GM18498 (cell line): ENCODE data around the gene TTI1.

Experiments used
- ATAC-seq: cut with Tn5 transposase; IDR thresholded peaks from one replicate; pipeline ENCODE4 v1.9.1; 2021; ENCODE audit warnings: mild to moderate bottlenecking, moderate library complexity; ENCODE audit not compliant: unreplicated experiment

Gene TTI1

DNA sequence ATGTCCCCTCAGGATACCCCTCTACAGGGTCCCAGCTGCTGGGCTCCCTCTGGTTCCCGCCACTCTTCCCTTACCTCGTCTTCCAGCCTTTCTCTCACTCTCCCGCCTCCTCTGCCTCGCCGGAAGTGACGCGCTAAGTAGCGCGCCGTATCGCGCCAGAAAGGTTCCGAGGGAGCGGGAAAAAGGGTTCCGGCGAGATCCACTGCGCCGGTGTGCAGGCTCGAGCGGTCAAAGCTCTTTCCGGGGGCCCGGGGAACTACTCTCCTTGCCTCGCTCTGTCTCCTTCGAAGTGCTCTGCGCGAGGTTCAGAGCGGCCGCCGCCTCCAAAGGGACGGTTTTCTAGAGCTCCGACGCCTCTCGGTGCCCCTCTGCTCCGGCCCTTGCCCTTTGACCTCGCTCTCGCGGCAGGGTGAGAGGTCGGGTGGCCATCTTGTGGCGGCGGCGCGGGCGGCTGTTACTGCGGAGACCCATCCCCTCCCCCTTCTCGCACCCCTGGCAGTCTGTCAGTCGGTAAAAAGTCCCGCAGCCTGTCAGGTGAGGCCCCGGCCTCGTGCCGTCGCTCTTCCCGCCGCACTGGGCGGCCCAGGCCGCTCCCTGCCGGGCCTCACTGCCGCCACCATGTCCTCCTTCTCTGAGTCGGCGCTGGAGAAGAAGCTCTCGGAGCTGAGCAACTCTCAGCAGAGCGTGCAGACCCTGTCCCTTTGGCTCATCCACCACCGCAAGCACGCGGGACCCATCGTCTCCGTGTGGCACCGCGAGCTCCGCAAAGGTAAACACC lies at the start of gene TTI1, which contains the start of gene RPRD1B:
TTI1 (minus strand) TSS at position 127 of the 778 bp plus-strand sequence. CDS start 19,640 bp downstream, outside the sequence.
RPRD1B (plus strand) TSS at position 417 of the 778 bp plus-strand sequence; CDS start at position 619, 202 bp downstream.
- ATAC-seq, result peak; percentile 82

DNA sequence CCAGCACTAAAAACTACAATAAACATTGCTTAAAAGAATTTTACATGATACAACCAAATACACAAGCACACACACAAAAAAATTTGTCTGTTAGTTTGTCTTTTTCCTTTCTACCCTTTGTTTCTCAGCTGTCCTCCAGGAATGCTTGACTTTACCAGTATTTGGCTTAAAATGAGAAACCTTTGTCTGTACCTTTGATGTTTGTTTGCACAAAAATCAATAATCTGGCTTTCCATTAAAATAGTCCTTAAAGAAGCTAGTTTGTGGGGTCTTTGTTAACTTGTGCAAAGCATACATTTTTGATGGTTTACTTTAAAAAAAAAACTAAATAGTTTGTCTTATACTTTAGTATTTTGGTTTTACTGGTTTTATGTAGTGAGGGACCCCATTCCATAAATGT lies 49.6 kb upstream of the TTI1 start:
- no peak for ATAC-seq

DNA sequence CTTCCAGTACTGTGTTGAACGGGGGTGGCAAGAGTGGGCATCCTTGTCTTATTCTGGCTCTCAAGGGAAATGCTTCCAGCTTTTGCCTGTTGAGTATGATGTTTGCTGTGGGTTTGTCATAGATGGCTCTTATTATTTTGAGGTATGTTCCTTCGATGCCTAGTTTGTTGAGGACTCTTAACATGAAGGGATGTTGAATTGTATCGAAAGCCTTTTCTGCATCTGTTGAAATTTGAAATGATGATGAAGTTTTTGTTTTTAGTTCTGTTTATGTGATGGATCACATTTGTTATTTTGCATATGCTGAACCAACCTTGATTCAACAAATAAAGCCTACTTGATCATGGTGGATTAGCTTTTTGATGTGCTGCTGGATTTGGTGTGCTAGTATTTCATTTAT lies 48.3 kb upstream of the TTI1 start:
- ATAC-seq, result no peak

DNA sequence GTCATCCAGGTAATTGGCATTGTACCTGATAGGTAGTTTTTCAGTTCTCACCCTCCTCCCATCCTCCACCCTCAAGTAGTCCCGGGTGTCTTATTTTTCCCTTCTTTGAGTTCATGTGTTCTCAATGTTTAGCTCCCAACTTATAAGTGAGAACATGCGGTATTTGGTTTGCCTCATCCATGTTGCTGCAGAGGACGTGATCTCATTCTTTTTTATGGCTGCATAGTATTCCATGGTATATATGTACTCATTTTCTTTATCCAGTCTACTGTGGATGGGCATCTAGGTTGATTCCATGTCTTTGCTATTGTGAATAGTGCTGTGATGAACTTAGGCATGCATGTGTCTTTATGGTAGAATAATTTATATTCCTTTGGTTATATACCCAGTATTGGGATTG lies 46.1 kb upstream of the TTI1 start:
- ATAC-seq, result no peak

DNA sequence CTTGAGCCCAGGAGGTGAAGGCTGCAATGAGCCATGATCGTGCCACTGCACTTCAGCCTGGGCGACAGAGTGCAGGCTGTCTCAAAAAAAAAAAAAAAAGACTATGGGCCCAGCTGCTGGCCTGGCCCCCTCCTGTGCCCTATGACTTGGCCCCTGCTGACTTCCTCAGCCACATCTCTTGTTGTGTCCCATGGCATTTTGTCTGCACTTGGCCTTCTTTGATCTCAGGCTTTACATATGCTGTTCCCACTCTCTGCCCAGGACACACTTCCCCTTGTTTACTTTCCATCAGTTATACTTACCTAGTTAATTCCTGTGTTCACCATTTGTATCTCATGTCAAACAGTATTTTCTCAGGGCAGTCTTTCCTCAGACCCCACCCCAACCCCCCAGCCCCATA lies 44.8 kb upstream of the TTI1 start:
- no peak for ATAC-seq

DNA sequence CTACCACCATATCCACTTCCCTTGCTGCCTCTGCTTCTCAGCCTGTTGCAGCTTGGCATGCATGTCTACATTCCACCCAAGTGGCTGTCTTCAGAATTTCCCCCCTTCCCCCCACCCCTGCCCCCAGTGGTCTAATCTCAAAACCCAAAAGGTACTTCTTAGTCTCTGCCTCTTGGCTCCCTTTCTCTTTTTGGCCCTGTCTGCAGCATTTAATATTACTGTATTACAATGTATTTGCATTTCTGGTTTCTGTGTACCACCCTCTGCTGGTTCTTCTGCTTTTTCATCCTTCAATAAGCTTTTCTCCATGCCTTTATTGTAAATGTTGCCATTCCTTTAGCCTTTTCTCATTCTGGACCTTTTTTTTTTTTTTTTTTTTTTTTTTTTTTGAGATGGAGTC lies 43.3 kb upstream of the TTI1 start:
- ATAC-seq, result no peak

DNA sequence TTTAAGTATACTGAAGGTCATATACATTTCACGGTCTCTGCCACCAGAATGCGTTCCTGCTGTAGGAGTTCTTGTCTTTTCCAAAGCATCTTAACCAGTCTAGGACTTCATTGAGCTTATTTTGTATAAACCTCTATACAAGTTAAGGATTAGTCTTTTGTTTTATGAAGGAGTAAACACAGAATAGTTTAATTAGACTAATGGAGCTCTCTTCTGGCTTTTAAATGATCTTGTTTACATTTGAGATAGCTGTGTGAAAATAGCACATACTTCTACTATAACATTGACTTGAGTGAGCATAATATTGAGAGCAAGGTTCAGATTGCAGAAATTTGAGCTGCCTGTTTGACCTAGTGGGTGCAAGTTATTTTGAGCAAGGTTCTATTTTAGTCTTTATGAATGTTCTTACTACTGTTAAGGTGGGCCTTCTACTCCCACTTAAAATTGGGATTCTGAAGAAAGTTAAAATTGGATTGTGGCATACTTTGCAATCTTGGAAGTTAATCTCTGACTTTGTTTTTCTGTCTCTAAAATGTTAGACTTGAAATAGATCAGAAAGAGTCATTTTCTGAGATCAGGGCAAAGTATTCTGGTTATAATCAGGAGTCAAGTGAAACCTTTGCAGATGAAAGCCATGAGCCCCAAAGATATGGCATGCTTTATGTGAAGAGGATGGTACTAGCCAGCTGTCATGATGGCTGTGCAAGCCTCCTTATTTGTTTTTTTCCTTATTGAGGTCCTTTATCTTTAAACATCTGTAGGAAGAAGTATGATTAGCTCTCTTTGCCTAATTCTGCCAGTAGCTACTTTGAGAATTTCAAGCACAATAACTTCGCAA lies 42.1 kb upstream of the TTI1 start:
- ATAC-seq, result no peak

DNA sequence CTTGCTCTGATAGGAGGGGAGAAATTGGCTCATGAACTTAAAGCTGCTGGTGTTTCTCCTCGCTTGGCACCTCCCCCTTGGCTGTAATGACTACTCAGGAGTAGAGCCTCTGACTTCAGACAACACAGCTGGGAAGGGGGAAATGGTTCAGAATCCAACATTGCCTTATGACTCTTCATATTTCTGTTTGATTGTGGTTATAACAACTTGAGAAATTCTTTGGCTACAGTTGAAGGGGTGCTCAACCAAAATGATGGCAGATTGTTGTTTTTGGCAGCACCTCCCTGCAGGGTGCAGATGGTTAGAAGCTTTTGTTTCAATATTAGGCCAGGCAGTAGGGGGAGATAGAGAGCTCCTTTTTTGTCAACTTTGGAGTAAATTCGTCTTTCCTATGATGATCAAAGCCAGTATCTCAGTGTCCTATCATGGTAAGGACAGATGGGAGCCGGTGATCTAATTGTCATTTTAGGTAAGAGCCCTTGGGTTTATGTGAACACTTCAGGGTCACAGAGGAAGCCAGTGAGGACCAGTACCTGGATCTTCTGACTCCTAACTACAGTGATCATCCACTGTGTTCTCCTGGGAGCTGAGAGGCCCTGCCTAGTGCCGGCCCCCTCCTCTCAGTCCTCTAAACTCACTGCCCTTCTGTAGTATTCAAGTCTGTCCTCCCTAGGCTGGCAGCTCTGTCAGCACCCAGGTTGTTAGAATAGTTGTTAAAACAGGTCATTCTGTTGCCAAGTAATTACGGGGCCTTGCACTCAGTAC lies 40.2 kb upstream of the TTI1 start:
- no peak for ATAC-seq

DNA sequence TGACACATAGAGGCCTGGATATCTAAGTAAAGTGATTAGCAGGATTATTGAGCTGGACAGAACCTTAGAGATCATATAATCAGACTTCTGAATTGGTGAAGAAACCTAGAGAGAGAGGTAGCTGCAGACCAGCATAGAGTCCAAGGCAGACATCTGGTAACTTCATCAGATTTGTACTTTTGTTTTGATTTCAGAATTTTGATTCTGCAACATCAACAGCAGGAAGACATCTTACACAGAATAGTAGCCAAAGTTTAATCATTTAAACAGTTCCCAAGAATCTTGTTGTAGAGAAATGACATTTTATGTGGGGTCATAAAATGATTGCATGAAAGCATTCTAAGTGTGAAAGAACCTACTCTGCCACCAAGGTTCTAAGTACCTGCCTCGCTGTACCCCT lies 39.6 kb upstream of the TTI1 start:
- no peak for ATAC-seq

DNA sequence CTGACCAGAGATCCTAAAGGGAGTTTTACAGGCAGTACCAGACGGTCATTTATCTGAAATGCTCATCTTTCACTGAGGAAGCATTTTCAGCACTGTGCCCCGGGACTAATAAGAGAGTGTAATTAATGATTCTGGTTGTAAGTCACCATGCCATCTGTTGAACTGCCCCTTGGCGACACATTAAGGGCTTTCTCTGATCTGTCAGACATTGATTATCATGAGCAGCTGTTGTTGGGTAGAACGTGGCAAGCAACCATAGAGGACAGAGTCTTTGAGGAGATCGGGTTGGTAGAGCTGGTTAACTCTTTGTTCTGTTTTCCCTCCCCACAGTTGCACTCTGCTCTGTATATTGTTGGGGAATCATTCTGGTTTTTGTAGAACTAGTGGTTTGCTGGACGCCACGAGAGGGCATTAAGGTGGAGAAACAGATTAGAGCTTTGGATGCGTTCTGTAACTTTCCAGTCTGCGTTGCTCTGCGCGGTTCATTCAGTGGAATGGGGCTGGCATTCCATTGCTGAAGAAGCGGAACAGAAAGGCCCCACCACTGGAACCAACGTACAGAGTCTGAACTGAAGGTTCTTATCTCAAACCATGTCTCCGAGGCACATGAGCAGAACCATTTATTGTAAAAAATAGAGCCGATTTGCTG lies 34.6 kb upstream of the TTI1 start:
- ATAC-seq, result no peak

DNA sequence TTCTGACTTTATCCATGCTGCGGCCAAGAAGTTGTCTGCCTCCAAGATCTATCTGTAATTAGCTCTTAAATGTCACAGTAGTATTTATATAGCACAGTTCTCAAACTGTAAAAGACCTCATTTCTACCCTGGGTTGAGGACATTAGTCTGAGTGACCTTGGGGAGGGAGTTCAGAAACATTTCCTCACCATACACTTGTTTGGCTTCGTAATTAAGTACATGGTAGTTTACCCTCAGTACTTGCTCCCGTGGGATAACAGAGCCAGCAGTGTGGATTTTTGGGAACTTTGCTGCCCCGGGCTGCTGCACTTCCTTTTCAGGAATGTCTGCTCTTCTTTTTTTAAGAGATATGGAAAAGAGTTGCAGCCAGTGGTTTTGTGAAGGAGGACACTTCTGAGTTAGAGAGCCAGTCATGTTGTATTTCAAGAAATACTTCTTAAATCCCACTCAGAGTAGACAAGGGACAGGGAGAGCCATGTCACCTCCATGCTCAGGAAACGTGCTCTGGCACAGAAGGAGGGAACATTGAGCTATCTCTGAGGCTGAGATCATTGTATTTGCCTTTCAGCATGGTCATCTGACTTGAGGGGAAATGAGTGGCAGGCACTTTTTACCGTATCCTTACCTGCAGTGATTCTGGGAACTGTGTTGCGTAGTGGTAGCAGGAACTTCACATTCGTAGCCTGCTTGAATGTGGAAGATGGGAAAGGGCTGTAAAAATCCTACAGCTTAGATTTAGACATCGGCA lies 33.9 kb upstream of the TTI1 start:
- ATAC-seq, result no peak

DNA sequence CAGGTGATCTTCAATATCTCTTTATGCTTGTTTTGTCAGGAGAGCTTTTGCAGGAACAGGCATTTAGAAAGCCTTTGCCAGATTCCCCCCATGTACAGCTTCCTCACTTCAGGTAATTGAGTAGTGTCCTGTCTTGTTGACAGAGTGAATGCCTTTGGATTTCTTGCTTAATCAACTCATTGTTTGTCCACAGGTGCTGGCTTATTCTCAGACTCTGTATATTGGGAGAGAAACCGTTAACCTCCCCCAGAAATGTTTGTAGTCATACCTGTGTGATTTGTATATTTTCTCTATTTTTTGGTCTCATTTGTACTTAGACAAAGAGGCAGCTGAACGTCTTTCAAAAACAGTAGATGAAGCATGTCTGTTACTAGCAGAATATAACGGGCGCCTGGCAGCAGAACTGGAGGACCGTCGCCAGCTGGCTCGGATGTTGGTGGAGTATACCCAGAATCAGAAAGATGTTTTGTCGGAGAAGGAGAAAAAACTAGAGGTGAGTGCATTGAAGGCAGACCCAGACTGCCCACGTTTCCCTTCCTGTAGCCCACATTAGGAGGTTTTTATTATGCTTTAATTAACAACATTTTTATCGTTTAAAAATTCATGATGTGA lies 32.6 kb upstream of the TTI1 start:
- no peak for ATAC-seq

DNA sequence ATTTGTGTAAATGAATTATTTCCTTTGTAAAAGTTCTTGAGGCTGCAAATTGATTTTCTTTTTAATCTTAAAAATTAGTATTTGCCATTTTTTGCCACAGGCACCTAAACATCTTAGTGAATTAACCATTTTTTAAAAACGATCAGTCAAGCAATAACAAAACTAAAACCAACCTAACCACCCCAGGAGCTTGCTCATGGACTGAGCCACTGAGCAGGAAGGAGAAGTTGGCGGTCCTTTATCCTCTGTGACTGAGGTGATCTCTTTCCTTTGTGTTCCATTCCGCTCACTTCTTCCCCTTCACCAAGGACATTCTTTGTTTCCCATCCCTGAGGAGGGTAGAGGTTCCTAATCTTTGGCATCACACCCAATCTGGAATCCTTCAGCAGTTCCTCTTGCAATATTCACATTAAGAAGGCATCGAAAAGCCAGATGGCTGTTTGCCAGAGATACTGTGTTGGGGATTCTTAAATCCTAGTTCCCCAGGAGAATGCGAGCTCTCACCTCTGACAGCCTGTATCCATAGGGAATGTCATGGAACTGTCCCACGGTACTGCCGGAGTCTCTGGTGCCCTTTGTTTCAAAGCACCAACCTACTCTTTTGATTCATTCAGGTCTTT lies 30.8 kb upstream of the TTI1 start:
- ATAC-seq, result no peak

DNA sequence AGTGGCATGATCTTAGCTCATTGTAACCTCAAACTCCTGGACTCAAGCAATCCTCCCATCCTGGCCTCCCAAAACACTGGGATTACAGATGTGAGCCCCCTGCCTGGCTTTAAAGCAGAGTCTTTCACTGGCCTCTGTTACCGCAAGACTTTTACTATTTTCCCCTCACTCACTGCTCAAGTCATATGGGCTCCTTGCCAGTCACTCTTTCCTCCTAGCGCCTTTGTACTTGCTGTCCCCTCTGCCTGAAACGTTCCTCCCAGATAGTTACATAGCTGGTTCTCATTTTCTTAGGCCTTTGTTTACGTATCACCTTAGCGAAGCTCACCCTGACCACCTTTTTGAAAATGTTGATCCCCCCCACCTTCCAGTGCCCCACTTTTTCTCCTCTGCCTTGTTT lies 29.6 kb upstream of the TTI1 start:
- ATAC-seq, result no peak

DNA sequence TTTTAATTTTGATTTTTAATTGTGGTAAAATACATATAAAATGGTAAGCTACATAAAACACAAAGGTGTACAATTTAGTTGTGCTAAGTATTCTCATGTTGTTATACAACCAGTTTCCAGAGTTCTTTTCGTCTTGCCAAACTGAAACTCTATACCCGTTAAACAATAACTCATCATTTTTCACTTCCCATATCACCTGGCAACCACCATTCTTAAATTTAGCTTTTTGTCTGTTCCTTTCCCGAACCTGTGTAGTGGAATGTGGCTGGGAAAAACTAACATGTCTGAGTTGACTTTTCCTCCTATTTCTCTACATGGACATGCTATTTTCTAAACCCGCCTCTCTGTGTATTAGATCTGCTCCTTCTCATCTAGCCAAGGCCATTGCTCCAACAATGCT lies 27.9 kb upstream of the TTI1 start:
- no peak for ATAC-seq

DNA sequence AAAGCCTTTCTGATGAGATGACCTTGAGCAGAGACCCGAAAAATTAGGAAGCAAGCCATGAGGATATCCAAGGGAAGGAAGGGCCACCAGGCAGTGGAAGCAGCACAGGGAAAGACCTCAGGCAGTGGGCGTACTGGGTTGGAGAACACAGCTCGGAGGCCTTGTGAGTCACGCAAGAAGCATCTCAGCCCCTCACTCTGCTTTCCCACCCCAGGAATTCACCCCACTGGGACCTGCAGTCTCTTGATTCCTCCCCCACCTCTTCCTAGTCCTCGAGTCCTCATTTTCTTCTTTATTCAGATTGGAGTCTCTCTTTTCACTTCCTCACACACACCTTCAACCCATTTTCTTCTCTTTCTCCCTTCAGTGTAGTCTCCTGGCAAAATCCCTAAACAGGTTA lies 27.3 kb upstream of the TTI1 start:
- no peak for ATAC-seq

DNA sequence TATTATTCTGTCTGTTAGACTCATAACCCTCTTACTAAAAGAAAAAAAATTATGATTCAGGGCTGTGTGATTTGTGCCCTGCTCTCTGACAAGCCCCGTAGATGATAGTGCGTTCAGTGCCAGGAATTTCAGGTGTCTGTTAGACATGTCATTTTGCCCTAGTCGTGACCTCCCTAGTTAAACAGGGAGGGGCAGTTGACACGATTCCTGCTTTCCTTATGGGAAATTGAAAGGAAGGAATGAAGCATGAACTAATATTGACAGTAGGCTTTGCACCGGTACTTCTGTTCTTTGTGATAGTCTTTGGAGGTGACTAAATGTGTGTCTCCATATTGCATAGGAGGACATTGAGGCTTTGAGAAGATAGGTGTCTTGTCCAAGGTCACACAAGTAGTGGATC lies 26.6 kb upstream of the TTI1 start:
- no peak for ATAC-seq

DNA sequence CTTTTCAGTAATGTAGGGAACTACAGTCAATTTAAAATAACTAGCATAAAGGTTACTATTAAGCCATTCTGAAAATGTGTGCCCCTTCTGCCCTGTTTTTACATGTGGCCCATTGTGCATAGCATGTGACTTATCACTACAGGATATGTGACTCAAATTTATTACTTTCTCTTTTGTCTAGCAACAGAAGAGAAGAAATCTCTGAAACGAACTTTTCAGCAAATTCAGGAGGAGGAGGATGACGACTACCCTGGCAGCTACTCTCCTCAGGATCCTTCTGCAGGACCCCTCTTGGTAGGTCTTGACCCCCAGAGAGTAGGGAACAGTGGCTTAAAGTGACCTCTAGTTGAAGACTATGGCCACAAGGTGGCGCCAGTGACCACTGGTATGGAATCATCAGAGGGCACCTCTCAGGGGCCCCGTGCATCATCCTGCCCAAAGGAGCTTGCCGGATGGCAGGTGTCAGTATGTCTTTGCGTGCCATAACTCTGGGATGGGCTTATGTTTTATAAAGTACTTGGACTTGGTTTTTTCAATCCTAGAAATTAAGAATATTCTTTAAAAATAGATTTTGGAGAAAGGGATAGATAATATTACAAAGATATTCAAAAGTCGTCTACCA lies 24.2 kb upstream of the TTI1 start:
- ATAC-seq, result peak; percentile 71

DNA sequence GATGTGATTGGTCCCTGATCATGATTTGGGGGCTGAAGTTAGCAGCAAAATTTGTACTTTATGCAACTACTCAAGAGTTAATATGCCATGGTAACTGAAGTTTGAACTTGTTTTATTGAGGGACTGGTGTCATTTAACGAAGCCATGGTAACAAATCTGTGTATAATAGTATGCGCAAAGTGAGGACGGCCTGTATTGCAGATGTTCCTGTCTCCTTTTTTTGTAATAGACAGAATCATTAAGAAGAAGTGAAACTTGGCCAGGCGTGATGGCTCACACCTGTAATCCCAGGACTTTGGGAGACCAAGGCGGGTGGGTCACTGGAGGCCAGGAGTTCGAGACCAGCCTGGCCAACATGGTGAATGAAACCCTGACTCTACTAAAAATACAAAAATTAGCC lies 22.6 kb upstream of the TTI1 start:
- ATAC-seq, result no peak
